CD4-positive, alpha-beta T cell treated with Interleukin-2 at 100 ng/mL for 4 hours (primary cell): ENCODE measurements around the gene MYO5A.
"Not testable (repeated sequence)": the region's sequence is repeated elsewhere in the genome, so short reads cannot be mapped to it uniquely, and the experiment has no call there.

ENCODE experiments used
- DNase-seq: peaks from one replicate; pipeline ENCODE4 v3.0.0-alpha.2; 2020; ENCODE audit warnings: low spot score

Gene MYO5A

GRCh38 chr15:52528564-52529340 lies at the start of gene MYO5A:
Gene MYO5A (minus strand): TSS chr15:52528880. CDS start chr15:52528806, 74 bp downstream.
- peak; percentile 85 for DNase-seq

GRCh38 chr15:52576692-52577091 lies 48.0 kb upstream of the MYO5A start:
- DNase-seq: no peak

- not testable (repeated sequence) for DNase-seq
Measured at GRCh38 chr15:52575573-52575972, 46.9 kb upstream of the MYO5A start.

GRCh38 chr15:52575072-52575471 lies 46.4 kb upstream of the MYO5A start:
- DNase-seq: no peak

GRCh38 chr15:52574623-52575022 lies 45.9 kb upstream of the MYO5A start:
- not testable (repeated sequence) for DNase-seq

- peak; percentile 85 for DNase-seq
Measured at GRCh38 chr15:52568601-52569585, 40.2 kb upstream of the MYO5A start, which contains the start of gene ARPP19. Gene ARPP19 (minus strand): TSS chr15:52569030. CDS start chr15:52568892, 138 bp downstream.

- peak; percentile 54 for DNase-seq
Measured at GRCh38 chr15:52567871-52568600, 39.4 kb upstream of the MYO5A start.

- DNase-seq: no peak
Measured at GRCh38 chr15:52566889-52567288, 38.2 kb upstream of the MYO5A start.

GRCh38 chr15:52565417-52566358 lies 37.0 kb upstream of the MYO5A start:
- not testable (repeated sequence) for DNase-seq

GRCh38 chr15:52563501-52564060 lies 34.9 kb upstream of the MYO5A start:
- no peak for DNase-seq

- DNase-seq: peak; percentile 46
Measured at GRCh38 chr15:52559575-52559974, 30.9 kb upstream of the MYO5A start.

GRCh38 chr15:52559022-52559421 lies 30.3 kb upstream of the MYO5A start:
- no peak for DNase-seq

- peak; percentile 68 for DNase-seq
Measured at GRCh38 chr15:52558196-52558595, 29.5 kb upstream of the MYO5A start.

GRCh38 chr15:52557274-52557641 lies 28.6 kb upstream of the MYO5A start:
- DNase-seq: no peak

GRCh38 chr15:52556524-52557273 lies 28.0 kb upstream of the MYO5A start:
- DNase-seq: no peak

- DNase-seq: no peak
Measured at GRCh38 chr15:52552303-52552702, 23.6 kb upstream of the MYO5A start.

GRCh38 chr15:52551762-52552161 lies 23.1 kb upstream of the MYO5A start:
- no peak for DNase-seq

- DNase-seq: not testable (repeated sequence)
Measured at GRCh38 chr15:52551186-52551585, 22.5 kb upstream of the MYO5A start.

GRCh38 chr15:52546031-52546751 lies 17.5 kb upstream of the MYO5A start:
- no peak for DNase-seq
